Adrenal gland (tissue), 5 donors: ENCODE results near the gene ACTL10.

Experiments used
- POLR2A ChIP-seq, 2 donors: fragments of 450-650 bp; IDR thresholded peaks; one replicate each; pipeline ENCODE4 v1.6.1; 2017; ENCODE audit warnings: antibody characterized with exemption in 2 of 2, mild to moderate bottlenecking in 2 of 2, moderate library complexity in 1 of 2
- TF ChIP-seq, protein P1 (sequence below), 6 experiments: fragments of 450-650 bp in 4 of 6; fragments of 200-600 bp in 2 of 6; sonication (generic) in 1 of 6; IDR thresholded peaks; 1 replicate in 5 of 6; 2 replicates in 1 of 6; pipeline versions ENCODE4 v1.5.1 to v1.8.0; 2016 to 2021; ENCODE audit warnings: antibody characterized with exemption in 6 of 6, mild to moderate bottlenecking in 2 of 6, moderate library complexity in 1 of 6
- donor health status: DM: no; HTN: no; CAD: no.

DNA sequence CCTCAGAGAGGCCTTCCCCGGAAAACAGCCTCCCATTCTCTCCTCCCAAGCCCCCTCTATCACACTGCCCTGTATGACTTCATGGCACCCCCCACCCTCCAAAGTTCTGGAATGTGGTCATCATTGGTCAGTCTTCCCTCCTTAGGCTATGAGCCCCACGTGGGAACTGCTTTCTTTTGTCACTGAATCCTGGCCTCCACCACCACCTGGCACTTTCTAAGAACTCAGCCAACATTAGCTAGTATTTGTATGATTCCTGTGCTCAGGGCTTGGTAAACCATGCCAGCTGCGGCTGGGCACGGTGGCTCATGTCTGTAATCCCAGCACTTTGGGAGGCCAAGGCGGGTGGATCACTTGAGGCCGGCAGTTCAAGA, 27.9 kb downstream of the ACTL10 start:
- TF ChIP-seq, protein P1, sequence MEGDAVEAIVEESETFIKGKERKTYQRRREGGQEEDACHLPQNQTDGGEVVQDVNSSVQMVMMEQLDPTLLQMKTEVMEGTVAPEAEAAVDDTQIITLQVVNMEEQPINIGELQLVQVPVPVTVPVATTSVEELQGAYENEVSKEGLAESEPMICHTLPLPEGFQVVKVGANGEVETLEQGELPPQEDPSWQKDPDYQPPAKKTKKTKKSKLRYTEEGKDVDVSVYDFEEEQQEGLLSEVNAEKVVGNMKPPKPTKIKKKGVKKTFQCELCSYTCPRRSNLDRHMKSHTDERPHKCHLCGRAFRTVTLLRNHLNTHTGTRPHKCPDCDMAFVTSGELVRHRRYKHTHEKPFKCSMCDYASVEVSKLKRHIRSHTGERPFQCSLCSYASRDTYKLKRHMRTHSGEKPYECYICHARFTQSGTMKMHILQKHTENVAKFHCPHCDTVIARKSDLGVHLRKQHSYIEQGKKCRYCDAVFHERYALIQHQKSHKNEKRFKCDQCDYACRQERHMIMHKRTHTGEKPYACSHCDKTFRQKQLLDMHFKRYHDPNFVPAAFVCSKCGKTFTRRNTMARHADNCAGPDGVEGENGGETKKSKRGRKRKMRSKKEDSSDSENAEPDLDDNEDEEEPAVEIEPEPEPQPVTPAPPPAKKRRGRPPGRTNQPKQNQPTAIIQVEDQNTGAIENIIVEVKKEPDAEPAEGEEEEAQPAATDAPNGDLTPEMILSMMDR (IDR thresholded peaks at IDR 0.05), result no peak
- TF ChIP-seq POLR2A (IDR thresholded peaks at IDR 0.05), result no peak
